Epithelial cell of proximal tubule (primary cell): ENCODE measurements around the gene TFG. TPM values are rescaled to one million over a fixed set of nuclear protein-coding genes. Genes with fewer than 3 reads are reported as not detected.
A peak's percentile ranks its signal among the peaks of the same experiment; 100 is the strongest.

Experiments used
- DNase-seq: peaks from one replicate; pipeline ENCODE4 v3.0.0-alpha.2; 2011; ENCODE audit warnings: low read depth
- H3K4me3 ChIP-seq: 2 replicates; pipeline ENCODE4 v1.5.1; 2011; ENCODE audit warnings: low read depth, mild to moderate bottlenecking, low read length
- CTCF ChIP-seq: conservative IDR thresholded peaks from 2 replicates; pipeline ENCODE4 v1.5.1; 2012; ENCODE audit warnings: low read depth, mild to moderate bottlenecking, low read length
- total RNA-seq: library from RNA; depleted of rRNA; stranded (reverse); fragments of >200 nt; gene quantifications from 2 replicates; pipeline ENCODE4 v1.2.3, GENCODE V29; 2015

TFG gene
- total RNA-seq, 1 donor from 2014 or later: 125 TPM

GRCh38 chr3:100776746-100777145, 67.5 kb downstream of the TFG start:
- TF ChIP-seq CTCF: peak; percentile 18
- DNase-seq: no peak
- H3K4me3 ChIP-seq: no peak overlapping the region

GRCh38 chr3:100777271-100777670, 68.0 kb downstream of the TFG start:
- no peak for DNase-seq

GRCh38 chr3:100779480-100779879, 70.2 kb downstream of the TFG start:
- no peak overlapping the region for H3K4me3 ChIP-seq
- DNase-seq: no peak
- TF ChIP-seq CTCF: no peak

More at GRCh38 chr3:100777271-100777670, 68.0 kb downstream of the TFG start:
- TF ChIP-seq CTCF: no peak
- H3K4me3 ChIP-seq: no peak overlapping the region

DNA sequence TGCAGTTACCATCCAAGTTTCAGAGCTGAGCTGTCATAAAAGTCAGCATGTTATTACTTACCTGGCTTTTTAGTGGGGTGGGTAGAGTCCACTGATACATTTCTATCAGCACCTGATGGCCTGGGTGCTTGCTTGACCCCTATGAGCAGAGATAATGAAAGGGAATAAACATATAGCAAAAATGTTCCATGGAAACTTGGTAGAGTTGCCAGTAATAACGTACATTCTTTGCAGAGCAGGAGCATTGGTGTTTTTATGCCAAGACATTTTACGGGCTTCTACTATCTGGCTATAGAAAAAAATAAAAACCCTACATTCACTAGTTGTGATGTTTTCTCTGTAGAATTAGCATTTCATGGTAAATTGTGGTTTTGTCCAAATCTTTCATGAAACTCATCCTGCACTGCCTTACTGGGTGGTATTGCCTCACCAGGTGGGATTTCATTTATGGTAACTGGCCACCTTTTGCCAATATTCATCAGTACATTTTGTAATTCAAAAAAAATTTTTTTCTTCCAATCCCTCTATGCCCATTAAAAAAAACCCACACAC, 70.9 kb downstream of the TFG start:
- DNase-seq: no peak
- TF ChIP-seq CTCF: no peak
- H3K4me3 ChIP-seq: no peak overlapping the region

GRCh38 chr3:100781301-100781700, 72.0 kb downstream of the TFG start:
- no peak for TF ChIP-seq CTCF
- DNase-seq: no peak
- H3K4me3 ChIP-seq: no peak overlapping the region

DNA sequence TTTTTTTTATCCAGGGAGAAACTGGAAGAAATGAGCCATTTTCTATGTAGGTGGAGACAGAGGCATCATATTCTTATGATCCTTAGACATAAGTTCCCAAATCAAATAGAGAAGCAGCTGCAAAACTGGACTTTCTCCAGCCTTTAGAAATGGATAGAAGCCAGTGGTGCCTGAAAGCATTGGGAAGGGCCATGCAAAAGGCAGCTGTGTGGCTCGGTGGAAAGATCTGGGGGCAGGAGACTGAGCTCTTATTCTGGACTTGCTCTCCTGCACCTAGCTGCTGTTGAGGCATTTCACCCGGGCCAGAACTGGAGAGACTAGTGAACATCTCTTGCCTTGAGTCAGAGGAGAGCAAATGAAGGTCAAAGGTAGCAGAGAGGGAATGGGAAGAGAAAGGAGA, 73.1 kb downstream of the TFG start:
- TF ChIP-seq CTCF: no peak
- DNase-seq: no peak
- H3K4me3 ChIP-seq: no peak overlapping the region

DNA sequence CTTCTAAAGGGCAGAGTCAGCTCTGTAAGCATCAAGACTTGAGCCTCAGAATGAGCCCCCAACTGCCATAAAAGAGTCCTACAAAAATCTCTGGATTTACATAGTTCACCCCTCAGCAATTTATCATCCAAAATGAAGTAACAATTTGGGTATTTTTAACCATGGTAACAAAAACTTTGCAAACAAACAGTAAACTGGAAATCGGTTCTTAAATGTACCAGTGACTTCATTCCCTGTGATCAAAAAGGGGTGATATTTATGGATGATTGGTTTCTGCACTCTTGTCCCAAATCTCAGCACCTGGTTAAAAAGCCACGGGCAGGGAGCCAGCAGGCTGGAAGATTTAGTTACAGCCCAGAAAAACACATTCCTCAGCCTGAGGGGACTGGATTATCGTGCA, 73.6 kb downstream of the TFG start:
- no peak for DNase-seq
- H3K4me3 ChIP-seq: no peak overlapping the region
- no peak for TF ChIP-seq CTCF
